Psoas muscle (tissue), 8 donors: Measurements from ENCODE around the gene SHC3. TPM values are rescaled to one million over a fixed set of nuclear protein-coding genes. Genes with fewer than 3 reads are reported as not detected.

Experiments used
- ATAC-seq, 4 donors: fragments of 200-7000 bp; cut with Tn5 transposase; one replicate each; pipeline ENCODE4 v1.9.1; 2020; ENCODE audit warnings: moderate library complexity in 3 of 4, mild to moderate bottlenecking in 2 of 4
- DNase-seq, 2 donors: peaks; one replicate each; pipeline ENCODE4 v3.0.0-alpha.2; 2020
- H3K27ac ChIP-seq: fragments of 200-600 bp; one replicate; pipeline ENCODE4 v1.8.0; 2022
- H3K27me3 ChIP-seq, 3 donors: fragments of 200-600 bp in 1 of 3; one replicate each; pipeline versions ENCODE4 v1.6.1 to v1.8.0; 2013 to 2022; ENCODE audit warnings: low read length in 2 of 3, mild to moderate bottlenecking in 2 of 3, moderate library complexity in 1 of 3; ENCODE audit not compliant: insufficient read depth in 3 of 3
- H3K36me3 ChIP-seq, 2 donors: fragments of 200-600 bp in 1 of 2; one replicate each; pipeline versions ENCODE4 v1.6.1 to v1.8.0; 2013 to 2022; ENCODE audit warnings: low read depth in 1 of 2, mild to moderate bottlenecking in 1 of 2, moderate library complexity in 1 of 2; ENCODE audit not compliant: insufficient read depth in 1 of 2
- H3K4me1 ChIP-seq: fragments of 200-600 bp; one replicate; pipeline ENCODE4 v1.8.0; 2022
- H3K4me3 ChIP-seq: fragments of 200-600 bp; one replicate; pipeline ENCODE4 v1.8.0; 2022; ENCODE audit warnings: mild to moderate bottlenecking
- H3K9me3 ChIP-seq: fragments of 200-600 bp; one replicate; pipeline ENCODE4 v1.8.0; 2022
- CTCF ChIP-seq: fragments of 200-600 bp; IDR thresholded peaks from one replicate; pipeline ENCODE4 v1.8.0; 2022; ENCODE audit warnings: antibody characterized with exemption
- WGBS, 3 donors: extraction: QIAGEN DNeasy Blood & Tissue Kit; methylation state at CpG; one replicate each; pipeline versions ENCODE4 v1.1.6 to v1.1.7; 2013; 5-methylcytosine and 5-hydroxymethylcytosine counted together
- intact Hi-C, 2 donors: fragments of 100-400 bp; cut with DNase I; formaldehyde crosslinking; loops; one replicate each; pipeline versions ENCODE4 v1.11.0 to v1.14.2; 2022
- polyA plus RNA-seq, 3 donors: library from polyadenylated mRNA; stranded (reverse); fragments of 200-250 nt; gene quantifications; one replicate each; pipeline ENCODE4 v1.2.3, GENCODE V29; 2013
- total RNA-seq, 4 donors: library from RNA; stranded (reverse); fragmentation: NEBNext Ultra II Directional in 2 of 4; extraction: Animal tissue kit (Norgen Biotek cat#: 25700) in 2 of 4; gene quantifications; one replicate each; pipeline versions ENCODE4 v1.2.1 to v1.2.4, GENCODE V29; 2021 to 2023
- donor health status: healthy with polysubstance abuse.
- donor health status: DM: no; HTN: no; CAD: no; lungs with moderate emphysema.
- donor health status: Bipolar disorder and iron deficiency.
- donor health status: healthy.
- donor health status: DM: yes; HTN: yes; CAD: no.
- donor health status: DM: no; HTN: no; CAD: no.
- donor health status: DM: no; HTN: no; CAD: no.
- donor health status: DM: yes; HTN: yes; CAD: no.

The SHC3 gene
- total and polyA plus RNA-seq, 7 donors = 0.04 to 0.71 (median 0.20) TPM

DNA sequence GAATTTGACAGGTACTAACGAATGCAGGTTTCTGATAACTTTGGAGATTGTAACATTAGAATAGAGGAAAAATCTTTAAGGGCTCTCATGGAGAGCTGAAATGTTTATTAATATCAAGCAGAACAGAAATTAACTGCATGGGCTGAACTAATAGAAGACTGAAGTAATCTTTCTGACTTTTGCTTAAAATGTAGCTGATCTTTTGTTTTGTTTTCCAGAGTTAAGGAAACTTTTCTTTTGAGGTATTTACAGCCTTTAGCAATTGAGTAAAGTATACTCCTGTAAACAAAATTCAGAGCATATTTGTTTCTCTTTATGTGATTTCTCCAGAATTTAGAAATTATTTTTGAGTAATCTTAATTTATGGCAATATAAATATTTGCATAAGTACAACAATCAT lies 43.9 kb downstream of the SHC3 start:
- 85 to 92% (median 88%) methylated on average over 1 of the region's 1 CpG for WGBS, 3 donors
- Histone ChIP-seq H3K27ac (no peak overlapping the region), H3K36me3 (no peaks in the 10 kb centered on the region), H3K27me3 (no peaks in the 10 kb centered on the region), H3K4me3 (no peak overlapping the region), H3K4me1 (no peaks in the 10 kb centered on the region), H3K9me3 (peaks cover 6% of the 10 kb centered on the region)
- no peak for DNase-seq
- intact Hi-C loops = no loop called here
- no peak for ATAC-seq
- TF ChIP-seq CTCF = no peak

GRCh38 chr9:89122949-89123348 lies 55.7 kb downstream of the SHC3 start:
- ATAC-seq (no peak), DNase-seq (no peak)
- intact Hi-C loops = no loop called here
- Histone ChIP-seq H3K9me3 (peaks cover 8% of the 10 kb centered on the region), H3K36me3 (no peaks in the 10 kb centered on the region), H3K4me3 (no peak overlapping the region), H3K27ac (no peak overlapping the region), H3K4me1 (no peaks in the 10 kb centered on the region), H3K27me3 (no peaks in the 10 kb centered on the region)
- no peak for TF ChIP-seq CTCF
- 89 to 92% (median 92%) methylated on average over 2 of the region's 2 CpGs for WGBS, 3 donors

DNA sequence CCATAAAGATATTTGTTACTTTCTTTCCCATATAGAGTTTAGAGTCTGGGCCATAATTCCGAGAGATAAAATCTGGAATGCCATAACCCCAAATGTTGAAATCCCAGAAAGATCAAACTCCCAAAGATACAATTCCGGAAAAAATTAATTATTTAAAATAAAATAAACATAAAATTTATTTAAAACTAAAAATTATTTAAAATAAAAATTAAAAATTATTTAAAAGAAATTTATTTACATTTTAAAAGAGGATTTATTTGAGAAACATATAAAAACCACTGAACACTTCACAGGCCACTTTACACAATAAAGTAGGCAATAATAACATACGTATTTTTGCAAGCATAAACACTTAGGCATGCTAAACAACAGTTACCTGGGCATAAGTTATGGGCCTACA lies 57.9 kb downstream of the SHC3 start:
- ATAC-seq (no peak), DNase-seq (no peak)
- intact Hi-C loops = no loop called here
- no peak overlapping the region for H3K27ac ChIP-seq
- no peaks in the 10 kb centered on the region for H3K36me3 ChIP-seq
- no peak overlapping the region for H3K4me3 ChIP-seq
- no peaks in the 10 kb centered on the region for H3K4me1 ChIP-seq
- no peaks in the 10 kb centered on the region for H3K27me3 ChIP-seq
- H3K9me3 ChIP-seq = peaks cover 8% of the 10 kb centered on the region
- no peak for TF ChIP-seq CTCF
- WGBS, 3 donors = 93 to 95% (median 94%) methylated on average over 3 of the region's 3 CpGs

DNA sequence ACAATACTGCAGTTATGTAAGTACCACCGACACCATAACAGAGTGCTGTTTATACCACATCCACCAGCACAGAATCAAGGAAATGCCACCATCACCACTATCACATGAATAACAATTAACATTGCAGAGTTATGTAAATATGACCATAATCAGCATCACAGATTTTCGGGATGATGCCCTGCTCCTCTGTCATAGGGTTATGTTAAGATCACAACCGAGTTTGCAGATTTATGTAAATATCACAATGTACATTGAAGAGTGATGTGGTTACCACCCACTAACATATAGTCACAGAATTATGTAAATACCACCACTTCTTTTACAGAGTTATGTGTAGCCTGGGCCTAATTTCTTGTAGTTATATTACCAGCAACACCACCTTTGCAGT lies 61.8 kb downstream of the SHC3 start:
- no peak for ATAC-seq
- Histone ChIP-seq H3K36me3 (no peaks in the 10 kb centered on the region), H3K4me3 (no peak overlapping the region), H3K4me1 (no peaks in the 10 kb centered on the region), H3K9me3 (peaks cover 8% of the 10 kb centered on the region), H3K27ac (no peak overlapping the region), H3K27me3 (no peaks in the 10 kb centered on the region)
- intact Hi-C loops = no loop called here
- 89 to 96% (median 92%) methylated on average over 3 of the region's 3 CpGs for WGBS, 3 donors
- no peak for DNase-seq
- no peak for TF ChIP-seq CTCF

GRCh38 chr9:89116064-89116804 lies 62.4 kb downstream of the SHC3 start:
- Histone ChIP-seq H3K27ac (no peak overlapping the region), H3K4me1 (no peaks in the 10 kb centered on the region), H3K36me3 (no peaks in the 10 kb centered on the region), H3K27me3 (no peaks in the 10 kb centered on the region), H3K9me3 (peaks cover 8% of the 10 kb centered on the region), H3K4me3 (no peak overlapping the region)
- no peak for DNase-seq
- WGBS, 3 donors = 91 to 94% (median 92%) methylated on average over 8 of the region's 8 CpGs
- intact Hi-C loops = no loop called here
- TF ChIP-seq CTCF = no peak
- no peak for ATAC-seq
